Measurements from ENCODE around the gene CD300C. TPM values are rescaled to one million over a fixed set of nuclear protein-coding genes. Genes with fewer than 3 reads are reported as not detected.
A peak's percentile ranks its signal among the peaks of the same experiment; 100 is the strongest.

The CD300C gene
- total and polyA plus RNA-seq, 10 of the 15 experiments (the other 5 are each of a cell fraction or from before 2014, with no cell fraction given): 0.12 to 0.38 (median 0.23) TPM; not detected in 3

GRCh38 chr17:74514632-74515334 lies 31.1 kb downstream of the CD300C start (continued):
- TF ChIP-seq, protein P1, sequence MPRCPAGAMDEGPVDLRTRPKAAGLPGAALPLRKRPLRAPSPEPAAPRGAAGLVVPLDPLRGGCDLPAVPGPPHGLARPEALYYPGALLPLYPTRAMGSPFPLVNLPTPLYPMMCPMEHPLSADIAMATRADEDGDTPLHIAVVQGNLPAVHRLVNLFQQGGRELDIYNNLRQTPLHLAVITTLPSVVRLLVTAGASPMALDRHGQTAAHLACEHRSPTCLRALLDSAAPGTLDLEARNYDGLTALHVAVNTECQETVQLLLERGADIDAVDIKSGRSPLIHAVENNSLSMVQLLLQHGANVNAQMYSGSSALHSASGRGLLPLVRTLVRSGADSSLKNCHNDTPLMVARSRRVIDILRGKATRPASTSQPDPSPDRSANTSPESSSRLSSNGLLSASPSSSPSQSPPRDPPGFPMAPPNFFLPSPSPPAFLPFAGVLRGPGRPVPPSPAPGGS (IDR thresholded peaks at IDR 0.05; ENCODE audit: borderline replicate concordance, insufficient read depth, low read depth, low read length, poor library complexity, severe bottlenecking): peak; percentile 60
- TF ChIP-seq CREM (IDR thresholded peaks at IDR 0.05; ENCODE audit: low read depth): no peak; the same call in 1 of the 2 replicates
- TF ChIP-seq FOXK2 (IDR thresholded peaks at IDR 0.05): no peak
- TF ChIP-seq EP300 (IDR thresholded peaks at IDR 0.05; ENCODE audit: borderline replicate concordance in 1 of 2, control insufficient read depth in 1 of 2, low read depth in 2 of 2, low read length in 2 of 2): peak in 1 of 2 experiments; percentile 72; a peak in 1 of 4 replicates
- TF ChIP-seq ATF3 (IDR thresholded peaks at IDR 0.05; ENCODE audit: borderline replicate concordance, extremely low read depth, low read depth, low read length): peak; percentile 83
- peak; percentile 99 for TF ChIP-seq RAD51 (IDR thresholded peaks at IDR 0.05)
- TF ChIP-seq BACH1 (IDR thresholded peaks at IDR 0.05; ENCODE audit: borderline replicate concordance): no peak
- TF ChIP-seq TCF7 (IDR thresholded peaks at IDR 0.05; ENCODE audit: borderline replicate concordance): no peak
- TF ChIP-seq STAT1 (conservative IDR thresholded peaks at IDR 0.05): no peak
- no peak for TF ChIP-seq NR2C1 (IDR thresholded peaks at IDR 0.05)
- no peak for TF ChIP-seq STAT3 (IDR thresholded peaks at IDR 0.05; ENCODE audit: low read depth, low read length)
- TF ChIP-seq NFXL1 (IDR thresholded peaks at IDR 0.05; ENCODE audit: borderline replicate concordance): no peak
- TF ChIP-seq PAX5 (IDR thresholded peaks at IDR 0.05; ENCODE audit: borderline replicate concordance, low read depth, low read length): no peak
- TF ChIP-seq YY1 (IDR thresholded peaks at IDR 0.05; ENCODE audit: low read depth, low read length): 0 out of 2 replicates have a peak, but pooled peaks have one; percentile 5
- TF ChIP-seq POU2F2 (IDR thresholded peaks at IDR 0.05; ENCODE audit: borderline replicate concordance, low read depth, low read length): no peak
- TF ChIP-seq IKZF1 (conservative IDR thresholded peaks at IDR 0.05): no peak
- TF ChIP-seq BHLHE40 (IDR thresholded peaks at IDR 0.05; ENCODE audit: borderline replicate concordance in 1 of 2, low read depth in 2 of 2, low read length in 1 of 2): peak in 1 of 2 experiments; percentile 69; a peak in 2 of 4 replicates
- TF ChIP-seq USF1 (IDR thresholded peaks at IDR 0.05; ENCODE audit: borderline replicate concordance, extremely low read length, insufficient read depth, low read depth, low read length): peak; percentile 89
- TF ChIP-seq IRF5 (IDR thresholded peaks at IDR 0.05; ENCODE audit: borderline replicate concordance): no peak
- no peak for TF ChIP-seq RBBP5 (conservative IDR thresholded peaks at IDR 0.05)
- no peak for TF ChIP-seq SUZ12 (IDR thresholded peaks at IDR 0.05; ENCODE audit: unreplicated experiment)
- TF ChIP-seq CREB1 (IDR thresholded peaks at IDR 0.05; ENCODE audit: low read depth): peak; percentile 73

Measured in GM12878 (cell line).